OCI-LY1 (cell line): Measurements from ENCODE around the gene OBSL1.

Source experiments
- CTCF ChIP-seq: fragments of 200-600 bp; sonication (generic), shearing (Covaris generic); IDR thresholded peaks from 2 replicates; pipeline ENCODE4 v1.5.1; 2017; ENCODE audit warnings: mild to moderate bottlenecking, antibody characterized with exemption, low read length, moderate library complexity, mixed read lengths
- EZH2 ChIP-seq: fragments of 200-600 bp; sonication (generic), shearing (Covaris generic); IDR thresholded peaks from 2 replicates; pipeline ENCODE4 v1.8.0; 2017; ENCODE audit warnings: borderline replicate concordance, mixed run types, mild to moderate bottlenecking, antibody characterized with exemption, low read length, moderate library complexity, mixed read lengths

GRCh38 chr2:219508971-219509779, 62.2 kb downstream of the OBSL1 start:
- no peak for TF ChIP-seq CTCF
- no peak for TF ChIP-seq EZH2
